K562 (cell line): ENCODE results near the gene BAD. TPM values are rescaled to one million over a fixed set of nuclear protein-coding genes. Genes with fewer than 3 reads are reported as not detected.

ENCODE experiments used
- ATF4 ChIP-seq: fragments of 450-650 bp; formaldehyde crosslinking; IDR thresholded peaks from 2 replicates; pipeline ENCODE4 v1.4.0; 2022; ENCODE audit warnings: mild to moderate bottlenecking, moderate library complexity
- CBX2 ChIP-seq: fragments of 200-600 bp; sonication (generic); IDR thresholded peaks from one replicate; pipeline ENCODE4 v1.6.1; 2012; ENCODE audit warnings: mild to moderate bottlenecking, low read length, inconsistent platforms; ENCODE audit not compliant: insufficient read depth, poor library complexity, severe bottlenecking
- CGGBP1 ChIP-seq: fragments of 250-450 bp; sonication (Bioruptor Pico); IDR thresholded peaks from 2 replicates; pipeline ENCODE4 v1.9.0; 2021; ENCODE audit warnings: mild to moderate bottlenecking
- CSDE1 ChIP-seq, 2 experiments: fragments of 450-650 bp; IDR thresholded peaks; 2 replicates each; pipeline ENCODE4 v1.6.1; 2016; ENCODE audit warnings: mild to moderate bottlenecking in 1 of 2
- DLX4 ChIP-seq: fragments of 250-450 bp; sonication (Bioruptor Pico); IDR thresholded peaks from 2 replicates; pipeline ENCODE4 v1.6.1; 2021; ENCODE audit warnings: mild to moderate bottlenecking
- EWSR1 ChIP-seq: fragments of 450-650 bp; IDR thresholded peaks from 2 replicates; pipeline ENCODE4 v1.6.1; 2018; ENCODE audit warnings: borderline replicate concordance, mild to moderate bottlenecking, low read depth, moderate library complexity; ENCODE audit not compliant: partially characterized antibody
- HDAC8 ChIP-seq: fragments of 450-650 bp; IDR thresholded peaks from 2 replicates; pipeline ENCODE4 v1.6.1; 2016; ENCODE audit warnings: mild to moderate bottlenecking, missing genetic modification characterization, moderate library complexity, missing compliant biosample characterization
- MBD2 ChIP-seq: sonication (generic); IDR thresholded peaks from 2 replicates; pipeline ENCODE4 v1.6.1; 2016; ENCODE audit warnings: low read depth, borderline replicate concordance
- MED1 ChIP-seq: sonication (generic); formaldehyde crosslinking; IDR thresholded peaks from 2 replicates; pipeline ENCODE4 v1.8.1; 2023; ENCODE audit warnings: missing genetic modification reagents, borderline replicate concordance
- MEF2A ChIP-seq: IDR thresholded peaks from 2 replicates; pipeline ENCODE4 v1.6.1; 2011; ENCODE audit warnings: low read depth, mild to moderate bottlenecking, low read length, moderate library complexity; ENCODE audit not compliant: control insufficient read depth
- POU5F1 ChIP-seq: fragments of 150-350 bp; IDR thresholded peaks from 2 replicates; pipeline ENCODE4 v1.6.1; 2014; ENCODE audit warnings: borderline replicate concordance, low read length, low read depth, mild to moderate bottlenecking; ENCODE audit not compliant: partially characterized antibody
- PRDM10 ChIP-seq: fragments of 450-650 bp; IDR thresholded peaks from 2 replicates; pipeline ENCODE4 v1.6.1; 2018; ENCODE audit not compliant: partially characterized antibody
- RAD21 ChIP-seq, 2 experiments: fragments of 250-450 bp in 1 of 2; fragments of 450-650 bp in 1 of 2; sonication (Bioruptor Pico) in 1 of 2; formaldehyde crosslinking in 1 of 2; IDR thresholded peaks in 1 of 2; conservative IDR thresholded peaks in 1 of 2; 2 replicates each; pipeline versions ENCODE4 v1.4.0 to v1.8.0; 2020 to 2022; ENCODE audit warnings: mild to moderate bottlenecking in 2 of 2, moderate library complexity in 1 of 2
- SRSF7 ChIP-seq: fragments of 200-400 bp; formaldehyde crosslinking; optimal IDR thresholded peaks from 2 replicates; pipeline ENCODE3; 2017; ENCODE audit warnings: mild to moderate bottlenecking, low read depth, low read length
- TAL1 ChIP-seq: fragments of 450-650 bp; IDR thresholded peaks from 2 replicates; pipeline ENCODE4 v1.6.1; 2016; ENCODE audit warnings: mild to moderate bottlenecking
- ZBTB5 ChIP-seq: fragments of 450-650 bp; IDR thresholded peaks from 2 replicates; pipeline ENCODE4 v1.6.1; 2017; ENCODE audit warnings: antibody characterized with exemption
- ZNF197 ChIP-seq: fragments of 200-800 bp; sonication (Bioruptor generic); IDR thresholded peaks from 2 replicates; pipeline ENCODE4 v1.6.1; 2016; ENCODE audit warnings: low read depth, missing genetic modification characterization, missing compliant biosample characterization
- ZNF354B ChIP-seq: fragments of 250-450 bp; sonication (Bioruptor Pico); IDR thresholded peaks from 2 replicates; pipeline ENCODE4 v1.4.0; 2020
- polyA plus RNA-seq, 8 experiments: library from polyadenylated mRNA; depleted of rRNA in 4 of 8; stranded (reverse) in 5 of 8; unstranded in 3 of 8; fragments of >200 nt; fragmentation: Nextera tagmentation in 2 of 8; fragmentation: Illumina TruSeq in 1 of 8; extraction: Ambion mirVana in 2 of 8; extraction: Trizol in 1 of 8; gene quantifications; 2 replicates each; pipeline versions ENCODE4 v1.2.1 to v1.2.3, GENCODE V29; 2011 to 2014; ENCODE audit warnings: inconsistent platforms in 1 of 8, missing spikeins in 1 of 8
- total RNA-seq, 7 experiments: library from RNA; depleted of rRNA in 6 of 7; stranded (reverse); fragments of >200 nt in 6 of 7; fragmentation: Illumina TruSeq in 2 of 7; extraction: Trizol in 2 of 7; gene quantifications; 2 replicates each; pipeline versions ENCODE4 v1.2.1 to v1.2.3, GENCODE V29; 2011 to 2021; ENCODE audit warnings: low replicate concordance in 1 of 7

The BAD gene
- total and polyA plus RNA-seq, 9 of the 15 experiments (the other 6 are each of a cell fraction or from before 2014, with no cell fraction given) = 0.61 to 45.6 (median 11.8) TPM

- TF ChIP-seq CSDE1 (IDR thresholded peaks at IDR 0.05) (no peak), MEF2A (no peak), ZBTB5 (no peak), CGGBP1 (no peak), POU5F1 (no peak), RAD21 (CRISPR knock-in tag; conservative IDR thresholded peaks at IDR 0.05 in 1 of 2, IDR thresholded peaks at IDR 0.05 in 1 of 2) (no peak), CBX2 (no peak), ATF4 (CRISPR knock-in tag) (no peak), PRDM10 (peak; percentile 75), MED1 (CRISPR knock-in tag) (no peak), HDAC8 (tag) (no peak; the same call in 1 of the 2 replicates), MBD2 (0 out of 2 replicates have a peak, but pooled peaks have one; percentile 43), ZNF354B (CRISPR knock-in tag) (no peak), SRSF7 (no peak), DLX4 (no peak), EWSR1 (no peak), ZNF197 (no peak), TAL1 (no peak)
Observed at GRCh38 chr11:64246871-64247728, 37.4 kb downstream of the BAD start, which contains the start of gene PPP1R14B (continued).
